K562 (cell line): Measurements from ENCODE around the gene HMGN1. TPM values are rescaled to one million over a fixed set of nuclear protein-coding genes. Genes with fewer than 3 reads are reported as not detected.

Experiments used
- BRD4 ChIP-seq: fragments of 200-600 bp; sonication (generic); IDR thresholded peaks from 2 replicates; pipeline ENCODE4 v1.6.1; 2017; ENCODE audit warnings: inconsistent platforms
- ESRRA ChIP-seq: fragments of 450-650 bp; IDR thresholded peaks from 2 replicates; pipeline ENCODE4 v1.6.1; 2014; ENCODE audit warnings: low read depth, mild to moderate bottlenecking, moderate library complexity, borderline replicate concordance
- HNRNPLL ChIP-seq: fragments of 200-400 bp; formaldehyde crosslinking; IDR thresholded peaks from 2 replicates; pipeline ENCODE4 v1.6.1; 2017; ENCODE audit warnings: low read length, low read depth, mild to moderate bottlenecking; ENCODE audit not compliant: poor library complexity, severe bottlenecking
- JUND ChIP-seq, 2 experiments: IDR thresholded peaks; 2 replicates in 1 of 2; 3 replicates in 1 of 2; pipeline ENCODE4 v1.6.1; 2011; ENCODE audit warnings: borderline replicate concordance in 2 of 2, low read depth in 2 of 2, low read length in 2 of 2, improper control_type of control experiment in 1 of 2, missing biosample characterization in 1 of 2, missing genetic modification characterization in 1 of 2, missing genetic modification reagents in 1 of 2
- MEF2A ChIP-seq: IDR thresholded peaks from 2 replicates; pipeline ENCODE4 v1.6.1; 2011; ENCODE audit warnings: low read depth, mild to moderate bottlenecking, low read length, moderate library complexity; ENCODE audit not compliant: control insufficient read depth
- NR2C1 ChIP-seq, 2 experiments: fragments of 450-650 bp; IDR thresholded peaks; 2 replicates each; pipeline ENCODE4 v1.6.1; 2017; ENCODE audit warnings: mild to moderate bottlenecking in 2 of 2, antibody characterized with exemption in 1 of 2, inconsistent platforms in 1 of 2, missing compliant biosample characterization in 1 of 2, missing genetic modification characterization in 1 of 2
- POLR2A ChIP-seq: fragments of 450-650 bp; conservative IDR thresholded peaks from 2 replicates; pipeline ENCODE4 v1.6.1; 2016
- POLR2G ChIP-seq: fragments of 200-400 bp; formaldehyde crosslinking; IDR thresholded peaks from 2 replicates; pipeline ENCODE4 v1.6.1; 2017; ENCODE audit warnings: low read depth, mild to moderate bottlenecking, antibody characterized with exemption, low read length, moderate library complexity
- RHOXF2B ChIP-seq: fragments of 250-450 bp; sonication (Bioruptor Pico); conservative IDR thresholded peaks from 2 replicates; pipeline ENCODE4 v1.5.1; 2021
- SMARCA5 ChIP-seq: fragments of 450-650 bp; IDR thresholded peaks from 2 replicates; pipeline ENCODE4 v1.6.1; 2016
- TBP ChIP-seq: optimal IDR thresholded peaks from 2 replicates; pipeline ENCODE3; 2011; ENCODE audit warnings: low read depth, low read length, improper control_type of control experiment
- THRB ChIP-seq: fragments of 450-650 bp; formaldehyde crosslinking; conservative IDR thresholded peaks from 2 replicates; pipeline ENCODE4 v1.4.0; 2022; ENCODE audit warnings: mild to moderate bottlenecking, missing genetic modification characterization
- ZBTB1 ChIP-seq: sonication (generic); formaldehyde crosslinking; IDR thresholded peaks from 2 replicates; pipeline ENCODE4 v1.8.1; 2023; ENCODE audit warnings: missing genetic modification reagents, low read depth, mild to moderate bottlenecking, borderline replicate concordance
- ZKSCAN3 ChIP-seq: fragments of 250-450 bp; sonication (Bioruptor Pico); IDR thresholded peaks from 2 replicates; pipeline ENCODE4 v1.4.0; 2020
- ZNF184 ChIP-seq: sonication (generic); formaldehyde crosslinking; IDR thresholded peaks from 2 replicates; pipeline ENCODE4 v1.5.0; 2020; ENCODE audit warnings: missing genetic modification reagents
- ZNF23 ChIP-seq: fragments of 250-450 bp; sonication (Bioruptor Pico); IDR thresholded peaks from 2 replicates; pipeline ENCODE4 v1.4.0; 2020; ENCODE audit warnings: mild to moderate bottlenecking
- polyA plus RNA-seq, 8 experiments: library from polyadenylated mRNA; depleted of rRNA in 4 of 8; stranded (reverse) in 5 of 8; unstranded in 3 of 8; fragments of >200 nt; fragmentation: Nextera tagmentation in 2 of 8; fragmentation: Illumina TruSeq in 1 of 8; extraction: Ambion mirVana in 2 of 8; extraction: Trizol in 1 of 8; gene quantifications; 2 replicates each; pipeline versions ENCODE4 v1.2.1 to v1.2.3, GENCODE V29; 2011 to 2014; ENCODE audit warnings: inconsistent platforms in 1 of 8, missing spikeins in 1 of 8
- total RNA-seq, 7 experiments: library from RNA; depleted of rRNA in 6 of 7; stranded (reverse); fragments of >200 nt in 6 of 7; fragmentation: Illumina TruSeq in 2 of 7; extraction: Trizol in 2 of 7; gene quantifications; 2 replicates each; pipeline versions ENCODE4 v1.2.1 to v1.2.3, GENCODE V29; 2011 to 2021; ENCODE audit warnings: low replicate concordance in 1 of 7
- TF ChIP-seq, protein P1 (sequence below), 2 experiments: fragments of 450-650 bp in 1 of 2; sonication (generic) in 1 of 2; formaldehyde crosslinking in 1 of 2; IDR thresholded peaks; 2 replicates each; pipeline versions ENCODE4 v1.7.1 to v1.9.0; 2016 to 2022; ENCODE audit warnings: inconsistent platforms in 1 of 2, mild to moderate bottlenecking in 1 of 2, missing genetic modification reagents in 1 of 2
- TF ChIP-seq, protein P2 (sequence below): IDR thresholded peaks from 2 replicates; pipeline ENCODE4 v1.6.1; 2016; ENCODE audit warnings: missing genetic modification characterization, missing compliant biosample characterization

HMGN1 gene
- total and polyA plus RNA-seq, 9 of the 15 experiments (the other 6 are each of a cell fraction or from before 2014, with no cell fraction given): 124 to 626 (median 498) TPM

DNA sequence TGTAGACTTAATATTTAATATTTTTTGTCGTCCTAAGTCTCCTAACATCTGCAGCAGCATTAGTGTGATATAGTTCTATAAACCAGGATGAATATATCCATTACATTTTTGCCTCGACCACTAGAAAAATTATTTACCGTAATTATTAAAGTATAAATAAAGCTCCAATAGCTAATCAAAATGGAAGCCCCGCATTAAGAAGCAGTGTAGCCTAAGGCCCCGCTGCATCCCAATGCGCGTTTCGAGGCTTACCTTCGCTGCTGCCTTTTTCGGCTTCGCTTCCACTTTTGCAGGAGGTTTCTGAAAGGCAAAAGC, 891 bp downstream of the HMGN1 start (continued):
- TF ChIP-seq, protein P1, sequence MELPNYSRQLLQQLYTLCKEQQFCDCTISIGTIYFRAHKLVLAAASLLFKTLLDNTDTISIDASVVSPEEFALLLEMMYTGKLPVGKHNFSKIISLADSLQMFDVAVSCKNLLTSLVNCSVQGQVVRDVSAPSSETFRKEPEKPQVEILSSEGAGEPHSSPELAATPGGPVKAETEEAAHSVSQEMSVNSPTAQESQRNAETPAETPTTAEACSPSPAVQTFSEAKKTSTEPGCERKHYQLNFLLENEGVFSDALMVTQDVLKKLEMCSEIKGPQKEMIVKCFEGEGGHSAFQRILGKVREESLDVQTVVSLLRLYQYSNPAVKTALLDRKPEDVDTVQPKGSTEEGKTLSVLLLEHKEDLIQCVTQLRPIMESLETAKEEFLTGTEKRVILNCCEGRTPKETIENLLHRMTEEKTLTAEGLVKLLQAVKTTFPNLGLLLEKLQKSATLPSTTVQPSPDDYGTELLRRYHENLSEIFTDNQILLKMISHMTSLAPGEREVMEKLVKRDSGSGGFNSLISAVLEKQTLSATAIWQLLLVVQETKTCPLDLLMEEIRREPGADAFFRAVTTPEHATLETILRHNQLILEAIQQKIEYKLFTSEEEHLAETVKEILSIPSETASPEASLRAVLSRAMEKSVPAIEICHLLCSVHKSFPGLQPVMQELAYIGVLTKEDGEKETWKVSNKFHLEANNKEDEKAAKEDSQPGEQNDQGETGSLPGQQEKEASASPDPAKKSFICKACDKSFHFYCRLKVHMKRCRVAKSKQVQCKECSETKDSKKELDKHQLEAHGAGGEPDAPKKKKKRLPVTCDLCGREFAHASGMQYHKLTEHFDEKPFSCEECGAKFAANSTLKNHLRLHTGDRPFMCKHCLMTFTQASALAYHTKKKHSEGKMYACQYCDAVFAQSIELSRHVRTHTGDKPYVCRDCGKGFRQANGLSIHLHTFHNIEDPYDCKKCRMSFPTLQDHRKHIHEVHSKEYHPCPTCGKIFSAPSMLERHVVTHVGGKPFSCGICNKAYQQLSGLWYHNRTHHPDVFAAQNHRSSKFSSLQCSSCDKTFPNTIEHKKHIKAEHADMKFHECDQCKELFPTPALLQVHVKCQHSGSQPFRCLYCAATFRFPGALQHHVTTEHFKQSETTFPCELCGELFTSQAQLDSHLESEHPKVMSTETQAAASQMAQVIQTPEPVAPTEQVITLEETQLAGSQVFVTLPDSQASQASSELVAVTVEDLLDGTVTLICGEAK (IDR thresholded peaks at IDR 0.05): peak; percentile 64; the same call in 1 of the 2 replicates
- TF ChIP-seq, protein P1 (CRISPR knock-in tag; IDR thresholded peaks at IDR 0.05): no peak
- TF ChIP-seq ZNF184 (CRISPR knock-in tag) (no peak), RHOXF2B (CRISPR knock-in tag) (no peak), HNRNPLL (no peak), MEF2A (no peak), ZNF23 (CRISPR knock-in tag) (no peak), SMARCA5 (no peak), POLR2A (0 out of 2 replicates have a peak, but pooled peaks have one; percentile 5), ESRRA (no peak), POLR2G (no peak), TBP (no peak), JUND (IDR thresholded peaks at IDR 0.05; ENCODE audit: borderline replicate concordance, low read depth, low read length) (no peak), JUND (tag; IDR thresholded peaks at IDR 0.05; ENCODE audit: borderline replicate concordance, low read depth, low read length) (no peak), ZBTB1 (CRISPR knock-in tag) (no peak), THRB (CRISPR knock-in tag) (no peak), NR2C1 (IDR thresholded peaks at IDR 0.05) (no peak), NR2C1 (tag; IDR thresholded peaks at IDR 0.05) (no peak), ZKSCAN3 (CRISPR knock-in tag) (no peak), BRD4 (no peak)
- TF ChIP-seq, protein P2, sequence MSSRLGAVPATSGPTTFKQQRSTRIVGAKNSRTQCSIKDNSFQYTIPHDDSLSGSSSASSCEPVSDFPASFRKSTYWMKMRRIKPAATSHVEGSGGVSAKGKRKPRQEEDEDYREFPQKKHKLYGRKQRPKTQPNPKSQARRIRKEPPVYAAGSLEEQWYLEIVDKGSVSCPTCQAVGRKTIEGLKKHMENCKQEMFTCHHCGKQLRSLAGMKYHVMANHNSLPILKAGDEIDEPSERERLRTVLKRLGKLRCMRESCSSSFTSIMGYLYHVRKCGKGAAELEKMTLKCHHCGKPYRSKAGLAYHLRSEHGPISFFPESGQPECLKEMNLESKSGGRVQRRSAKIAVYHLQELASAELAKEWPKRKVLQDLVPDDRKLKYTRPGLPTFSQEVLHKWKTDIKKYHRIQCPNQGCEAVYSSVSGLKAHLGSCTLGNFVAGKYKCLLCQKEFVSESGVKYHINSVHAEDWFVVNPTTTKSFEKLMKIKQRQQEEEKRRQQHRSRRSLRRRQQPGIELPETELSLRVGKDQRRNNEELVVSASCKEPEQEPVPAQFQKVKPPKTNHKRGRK (tag): no peak
